ENCODE results near the gene EDEM2.
A peak's percentile ranks its signal among the peaks of the same experiment; 100 is the strongest.
"Not testable (repeated sequence)": the region's sequence is repeated elsewhere in the genome, so short reads cannot be mapped to it uniquely, and the experiment has no call there.

EDEM2 gene

DNA sequence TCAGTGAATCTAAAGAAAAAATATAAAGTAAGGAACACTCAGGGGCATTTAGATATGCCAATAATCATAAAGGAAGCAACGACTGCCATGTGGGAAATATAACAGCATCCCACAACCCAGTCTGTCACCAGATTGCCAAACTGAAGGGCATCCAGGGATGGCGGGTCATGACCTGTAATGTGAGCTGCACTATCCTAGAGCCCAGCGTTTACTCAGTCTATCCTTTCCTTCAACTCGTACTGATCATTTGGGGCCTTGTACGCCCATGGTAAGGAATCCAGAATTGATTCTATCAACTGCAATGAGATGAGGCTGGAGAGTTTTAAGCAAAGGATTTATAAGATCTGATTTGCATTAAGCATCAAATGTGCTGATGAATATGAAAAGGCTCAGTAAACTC is 59.8 kb downstream of the EDEM2 start:
- peaks cover 27% of the 10 kb centered on the region for H3K36me3 ChIP-seq (ENCODE audit: insufficient read depth, low read length)
- peak overlapping the region; percentile 15; the same call in 1 of the 2 replicates for H3K27ac ChIP-seq (ENCODE audit: low read length)
- TF ChIP-seq, protein P1, sequence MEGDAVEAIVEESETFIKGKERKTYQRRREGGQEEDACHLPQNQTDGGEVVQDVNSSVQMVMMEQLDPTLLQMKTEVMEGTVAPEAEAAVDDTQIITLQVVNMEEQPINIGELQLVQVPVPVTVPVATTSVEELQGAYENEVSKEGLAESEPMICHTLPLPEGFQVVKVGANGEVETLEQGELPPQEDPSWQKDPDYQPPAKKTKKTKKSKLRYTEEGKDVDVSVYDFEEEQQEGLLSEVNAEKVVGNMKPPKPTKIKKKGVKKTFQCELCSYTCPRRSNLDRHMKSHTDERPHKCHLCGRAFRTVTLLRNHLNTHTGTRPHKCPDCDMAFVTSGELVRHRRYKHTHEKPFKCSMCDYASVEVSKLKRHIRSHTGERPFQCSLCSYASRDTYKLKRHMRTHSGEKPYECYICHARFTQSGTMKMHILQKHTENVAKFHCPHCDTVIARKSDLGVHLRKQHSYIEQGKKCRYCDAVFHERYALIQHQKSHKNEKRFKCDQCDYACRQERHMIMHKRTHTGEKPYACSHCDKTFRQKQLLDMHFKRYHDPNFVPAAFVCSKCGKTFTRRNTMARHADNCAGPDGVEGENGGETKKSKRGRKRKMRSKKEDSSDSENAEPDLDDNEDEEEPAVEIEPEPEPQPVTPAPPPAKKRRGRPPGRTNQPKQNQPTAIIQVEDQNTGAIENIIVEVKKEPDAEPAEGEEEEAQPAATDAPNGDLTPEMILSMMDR (IDR thresholded peaks at IDR 0.05; ENCODE audit: borderline replicate concordance, extremely low read depth, low read length, poor library complexity, severe bottlenecking) = no peak
- TF ChIP-seq EZH2 (IDR thresholded peaks at IDR 0.05; ENCODE audit: borderline replicate concordance, low read depth, low read length, severe bottlenecking) = no peak
- H2AFZ ChIP-seq (ENCODE audit: low read depth, low read length) = no peak overlapping the region
- DNase-seq = no peak
- peak overlapping the region; percentile 6; the same call in 1 of the 2 replicates for H3K4me2 ChIP-seq (ENCODE audit: insufficient read depth, low read length)
- no peaks in the 10 kb centered on the region for H3K27me3 ChIP-seq (ENCODE audit: insufficient read depth, low read length, poor library complexity)
- peaks cover 25% of the 10 kb centered on the region; the same call in 1 of the 2 replicates for H4K20me1 ChIP-seq (ENCODE audit: insufficient read depth, low read length)
- ATAC-seq (ENCODE audit: insufficient read depth, low read depth) = no peak
- peaks cover 69% of the 10 kb centered on the region for H3K4me1 ChIP-seq (ENCODE audit: insufficient read depth, low read length)
- peaks cover 96% of the 10 kb centered on the region for H3K79me2 ChIP-seq (ENCODE audit: insufficient read depth, low read length)
- H3K9ac ChIP-seq (ENCODE audit: low read depth, low read length) = no peak overlapping the region
- no peak overlapping the region for H3K4me3 ChIP-seq (ENCODE audit: low read depth in 1 of 2, low read length in 2 of 2)
- no peaks in the 10 kb centered on the region for H3K9me3 ChIP-seq (ENCODE audit: insufficient read depth, low read length, severe bottlenecking)

DNA sequence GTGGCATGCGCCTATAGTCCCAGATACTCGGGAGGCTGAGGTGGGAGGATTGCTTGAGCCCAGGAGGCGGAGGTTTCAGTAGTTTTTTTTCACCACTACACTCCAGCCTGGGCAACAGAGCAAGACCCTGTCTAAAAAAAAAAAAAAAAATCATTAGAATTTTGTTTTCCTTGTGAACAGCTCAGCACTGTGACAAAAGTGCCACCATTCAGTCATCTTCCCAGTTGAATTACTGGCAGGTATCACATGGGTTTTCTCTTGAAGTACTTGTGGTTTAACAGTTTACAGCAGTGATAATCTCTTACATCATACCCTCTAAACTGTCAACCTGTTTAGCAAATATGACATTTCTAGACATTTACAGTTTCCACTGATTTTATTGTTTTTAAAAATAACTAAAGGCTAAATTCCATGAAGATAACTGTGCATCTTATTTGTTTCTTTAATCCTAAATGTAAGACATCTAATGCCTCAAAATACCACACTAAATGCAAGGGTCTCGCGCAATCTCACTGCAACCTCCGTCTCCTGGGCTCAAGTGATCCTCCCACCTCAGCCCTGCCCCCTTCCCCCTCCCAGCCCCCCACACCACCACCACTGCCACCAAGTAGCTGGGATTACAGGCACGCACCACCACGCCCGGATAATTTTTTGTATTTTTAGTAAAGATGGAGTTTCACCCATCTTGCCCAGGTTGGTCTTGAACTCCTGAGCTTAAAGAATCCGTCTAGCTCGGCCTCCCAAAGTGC is 61.5 kb downstream of the EDEM2 start:
- Histone ChIP-seq H3K4me1 (ENCODE audit: insufficient read depth, low read length) (peaks cover 57% of the 10 kb centered on the region), H4K20me1 (ENCODE audit: insufficient read depth, low read length) (peaks cover 29% of the 10 kb centered on the region; the same call in 1 of the 2 replicates), H3K27me3 (ENCODE audit: insufficient read depth, low read length, poor library complexity) (no peaks in the 10 kb centered on the region), H3K79me2 (ENCODE audit: insufficient read depth, low read length) (peaks cover 96% of the 10 kb centered on the region), H3K4me3 (ENCODE audit: low read depth in 1 of 2, low read length in 2 of 2) (no peak overlapping the region), H3K9me3 (ENCODE audit: insufficient read depth, low read length, severe bottlenecking) (no peaks in the 10 kb centered on the region), H3K27ac (ENCODE audit: low read length) (peak overlapping the region; percentile 65), H3K36me3 (ENCODE audit: insufficient read depth, low read length) (peaks cover 29% of the 10 kb centered on the region; the same call in 1 of the 2 replicates), H3K9ac (ENCODE audit: low read depth, low read length) (peak overlapping the region; percentile 31; the same call in 1 of the 2 replicates), H2AFZ (ENCODE audit: low read depth, low read length) (no peak overlapping the region), H3K4me2 (ENCODE audit: insufficient read depth, low read length) (peak overlapping the region; percentile 28)
- peak; percentile 93 for ATAC-seq (ENCODE audit: insufficient read depth, low read depth)
- TF ChIP-seq EZH2 (IDR thresholded peaks at IDR 0.05; ENCODE audit: borderline replicate concordance, low read depth, low read length, severe bottlenecking) = no peak
- TF ChIP-seq, protein P1 (IDR thresholded peaks at IDR 0.05; ENCODE audit: borderline replicate concordance, extremely low read depth, low read length, poor library complexity, severe bottlenecking) = no peak
- DNase-seq = peak; percentile 55

DNA sequence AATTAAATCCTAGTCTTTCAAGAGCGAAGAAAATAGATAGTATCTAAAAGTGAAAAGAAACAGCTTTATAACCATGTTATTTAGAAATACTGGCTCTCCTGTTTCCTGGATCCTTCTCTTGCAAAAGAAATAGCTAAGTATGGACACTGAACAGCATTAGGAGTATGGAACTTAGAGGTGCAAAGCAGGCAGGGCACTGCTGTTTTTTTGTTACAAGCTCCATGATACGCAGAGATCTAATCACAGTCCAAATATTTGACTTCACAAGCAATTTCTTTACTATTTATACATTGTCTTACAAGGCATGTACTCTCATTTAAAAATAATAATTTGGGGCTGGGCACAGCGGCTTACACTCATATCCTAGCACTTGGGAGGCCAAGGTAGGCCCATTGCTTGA is 62.1 kb downstream of the EDEM2 start:
- peaks cover 96% of the 10 kb centered on the region for H3K79me2 ChIP-seq (ENCODE audit: insufficient read depth, low read length)
- TF ChIP-seq EZH2 (IDR thresholded peaks at IDR 0.05; ENCODE audit: borderline replicate concordance, low read depth, low read length, severe bottlenecking) = no peak
- TF ChIP-seq, protein P1 (IDR thresholded peaks at IDR 0.05; ENCODE audit: borderline replicate concordance, extremely low read depth, low read length, poor library complexity, severe bottlenecking) = no peak

DNA sequence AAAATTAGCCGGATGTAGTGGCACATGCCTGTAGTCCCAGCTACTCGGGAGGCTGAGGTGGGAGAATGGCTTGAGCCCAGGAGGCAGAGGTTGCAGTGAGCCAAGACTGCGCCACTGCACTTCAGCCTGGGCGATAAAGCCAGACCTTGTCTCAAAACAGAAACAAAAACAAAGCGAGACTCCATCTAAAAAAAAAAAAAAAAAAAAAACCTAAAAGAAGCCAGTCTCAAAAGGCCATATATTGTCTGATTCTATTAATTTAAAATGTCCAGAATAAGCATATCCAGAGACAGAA is 66.8 kb downstream of the EDEM2 start:
- H4K20me1 ChIP-seq (ENCODE audit: insufficient read depth, low read length) = peaks cover 19% of the 10 kb centered on the region; the same call in 1 of the 2 replicates
- not testable (repeated sequence) for H3K9ac ChIP-seq (ENCODE audit: low read depth, low read length); H3K27me3 ChIP-seq (ENCODE audit: insufficient read depth, low read length, poor library complexity); H3K4me1 ChIP-seq (ENCODE audit: insufficient read depth, low read length); H3K9me3 ChIP-seq (ENCODE audit: insufficient read depth, low read length, severe bottlenecking); H2AFZ ChIP-seq (ENCODE audit: low read depth, low read length); H3K4me2 ChIP-seq (ENCODE audit: insufficient read depth, low read length); H3K27ac ChIP-seq (ENCODE audit: low read length); ATAC-seq (ENCODE audit: insufficient read depth, low read depth); H3K4me3 ChIP-seq (ENCODE audit: low read depth in 1 of 2, low read length in 2 of 2); DNase-seq
- H3K36me3 ChIP-seq (ENCODE audit: insufficient read depth, low read length) = peaks cover 46% of the 10 kb centered on the region
- peaks cover 85% of the 10 kb centered on the region for H3K79me2 ChIP-seq (ENCODE audit: insufficient read depth, low read length)

More for the DNA sequence above, 62.1 kb downstream of the EDEM2 start:
- peaks cover 50% of the 10 kb centered on the region for H3K4me1 ChIP-seq (ENCODE audit: insufficient read depth, low read length)
- peaks cover 29% of the 10 kb centered on the region; the same call in 1 of the 2 replicates for H4K20me1 ChIP-seq (ENCODE audit: insufficient read depth, low read length)
- no peaks in the 10 kb centered on the region for H3K9me3 ChIP-seq (ENCODE audit: insufficient read depth, low read length, severe bottlenecking)
- H3K27ac ChIP-seq (ENCODE audit: low read length) = peak overlapping the region; percentile 65
- peak overlapping the region; percentile 31; the same call in 1 of the 2 replicates for H3K9ac ChIP-seq (ENCODE audit: low read depth, low read length)
- no peak for DNase-seq
- H3K27me3 ChIP-seq (ENCODE audit: insufficient read depth, low read length, poor library complexity) = no peaks in the 10 kb centered on the region
- H3K4me2 ChIP-seq (ENCODE audit: insufficient read depth, low read length) = 0 out of 2 replicates have a peak overlapping the region, but pooled peaks have one; percentile 1
- no peak overlapping the region for H2AFZ ChIP-seq (ENCODE audit: low read depth, low read length)
- H3K4me3 ChIP-seq (ENCODE audit: low read depth in 1 of 2, low read length in 2 of 2) = no peak overlapping the region
- H3K36me3 ChIP-seq (ENCODE audit: insufficient read depth, low read length) = peaks cover 31% of the 10 kb centered on the region; the same call in 1 of the 2 replicates
- ATAC-seq (ENCODE audit: insufficient read depth, low read depth) = no peak
